ENCODE measurements around the gene RBM33. TPM values are rescaled to one million over a fixed set of nuclear protein-coding genes. Genes with fewer than 3 reads are reported as not detected.

The RBM33 gene
- total and polyA plus RNA-seq, 3 experiments from 2014 or later: 68.5 to 71.6 (median 68.7) TPM

GRCh38 chr7:155763122-155763521 lies 118.7 kb downstream of the RBM33 start:
- H3K4me3 ChIP-seq (ENCODE audit: low read length): peak overlapping the region; percentile 6
- peak overlapping the region in 6 of 7 donors; percentile 59 to 92 (median 80) for H3K4me3 Mint-ChIP-seq
- DNase-seq: no peak
- CTCF ChIA-PET: interaction anchor here (1.3 to 2.1 kb wide), 4 partner anchors 11 to 166 kb away, joined by 3 to 9 read pairs (median 4); no protein-coding TSS in a partner anchor
- H3K27me3 ChIP-seq (ENCODE audit: insufficient read depth, low read length, poor library complexity, severe bottlenecking): no peaks in the 10 kb centered on the region
- H3K27ac ChIP-seq (ENCODE audit: low read depth, low read length): no peak overlapping the region
- POLR2A ChIA-PET: no interaction called here
- H3K27me3 Mint-ChIP-seq: peaks cover 0 to 1% of the 10 kb centered on the region in 2 donors
- peaks cover 0 to 70% (median 11%) of the 10 kb centered on the region in 3 donors for H3K36me3 Mint-ChIP-seq
- H3K9me3 ChIP-seq (ENCODE audit: low read length): no peaks in the 10 kb centered on the region
- no peaks in the 10 kb centered on the region for H3K9me3 Mint-ChIP-seq
- H3K4me1 ChIP-seq (ENCODE audit: insufficient read depth, low read length): peaks cover 30% of the 10 kb centered on the region
- peaks cover 49 to 70% (median 56%) of the 10 kb centered on the region in 3 donors for H3K4me1 Mint-ChIP-seq
- peak overlapping the region; percentile 86 to 96 (median 93) for H3K27ac Mint-ChIP-seq
- H3K36me3 ChIP-seq (ENCODE audit: insufficient read depth, low read length): peaks cover 36% of the 10 kb centered on the region

- CTCF ChIA-PET: interaction anchor here (1.3 to 1.8 kb wide), 2 partner anchors 165 to 167 kb away, joined by 3 to 9 read pairs; no protein-coding TSS in a partner anchor
- POLR2A ChIA-PET: no interaction called here
- no peaks in the 10 kb centered on the region for H3K9me3 ChIP-seq (ENCODE audit: low read length)
- Mint-ChIP-seq H3K4me3 (peak overlapping the region; percentile 49 to 92 (median 79)), H3K4me1 (peaks cover 49 to 67% (median 59%) of the 10 kb centered on the region in 3 donors), H3K27ac (peak overlapping the region; percentile 86 to 96 (median 93)), H3K27me3 (peaks cover 0 to 1% of the 10 kb centered on the region in 2 donors), H3K36me3 (peaks cover 0 to 70% (median 12%) of the 10 kb centered on the region in 3 donors), H3K9me3 (no peaks in the 10 kb centered on the region)
- no peaks in the 10 kb centered on the region for H3K27me3 ChIP-seq (ENCODE audit: insufficient read depth, low read length, poor library complexity, severe bottlenecking)
- H3K36me3 ChIP-seq (ENCODE audit: insufficient read depth, low read length): peaks cover 40% of the 10 kb centered on the region
- H3K27ac ChIP-seq (ENCODE audit: low read depth, low read length): peak overlapping the region; percentile 60
- peak overlapping the region; percentile 6 for H3K4me3 ChIP-seq (ENCODE audit: low read length)
- DNase-seq: peak; percentile 42 to 65 (median 55)
- H3K4me1 ChIP-seq (ENCODE audit: insufficient read depth, low read length): peaks cover 30% of the 10 kb centered on the region
Observed at GRCh38 chr7:155763691-155764437, 119.4 kb downstream of the RBM33 start.

- Mint-ChIP-seq H3K36me3 (peaks cover 0 to 72% (median 11%) of the 10 kb centered on the region in 3 donors), H3K27me3 (peaks cover 0 to 1% of the 10 kb centered on the region in 2 donors), H3K4me3 (peak overlapping the region; percentile 49 to 92 (median 79)), H3K4me1 (peaks cover 48 to 65% (median 59%) of the 10 kb centered on the region in 3 donors), H3K9me3 (no peaks in the 10 kb centered on the region), H3K27ac (peak overlapping the region; percentile 86 to 96 (median 93))
- peaks cover 46% of the 10 kb centered on the region for H3K36me3 ChIP-seq (ENCODE audit: insufficient read depth, low read length)
- CTCF ChIA-PET: interaction anchor here (1.8 kb wide), 1 partner anchor 166 kb away, joined by 9 read pairs; no protein-coding TSS in a partner anchor
- POLR2A ChIA-PET: no interaction called here
- no peak overlapping the region for H3K4me3 ChIP-seq (ENCODE audit: low read length)
- no peaks in the 10 kb centered on the region for H3K27me3 ChIP-seq (ENCODE audit: insufficient read depth, low read length, poor library complexity, severe bottlenecking)
- H3K27ac ChIP-seq (ENCODE audit: low read depth, low read length): peak overlapping the region; percentile 60
- peak in 4 of 5 donors; percentile 11 to 51 (median 41) for DNase-seq
- H3K4me1 ChIP-seq (ENCODE audit: insufficient read depth, low read length): peaks cover 30% of the 10 kb centered on the region
- H3K9me3 ChIP-seq (ENCODE audit: low read length): no peaks in the 10 kb centered on the region
Observed at GRCh38 chr7:155764438-155764793, 120.0 kb downstream of the RBM33 start.

DNA sequence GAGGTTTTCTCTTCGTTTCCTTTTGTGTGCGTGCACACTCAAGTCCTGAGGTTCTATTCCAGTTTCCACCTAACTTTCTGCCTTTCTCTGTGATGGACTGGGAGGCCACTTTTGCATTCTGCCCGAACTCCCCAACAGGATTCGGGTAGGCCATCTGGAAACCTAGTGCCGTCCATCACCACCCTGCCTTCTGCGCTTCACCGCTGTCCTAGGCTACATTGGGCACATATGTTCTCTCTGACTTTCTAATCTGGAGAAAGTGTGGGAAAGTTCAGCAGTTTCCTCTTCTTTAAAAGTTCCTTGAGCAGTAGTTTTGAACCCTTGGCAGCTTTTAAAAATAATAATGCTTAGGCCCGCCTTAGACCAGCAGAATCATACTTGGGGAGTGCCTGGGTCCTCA lies 121.0 kb downstream of the RBM33 start:
- peaks cover 43 to 55% (median 51%) of the 10 kb centered on the region in 3 donors for H3K4me1 Mint-ChIP-seq
- Histone ChIP-seq H3K4me3 (ENCODE audit: low read length) (no peak overlapping the region), H3K27ac (ENCODE audit: low read depth, low read length) (no peak overlapping the region), H3K9me3 (ENCODE audit: low read length) (no peaks in the 10 kb centered on the region), H3K4me1 (ENCODE audit: insufficient read depth, low read length) (peaks cover 30% of the 10 kb centered on the region), H3K27me3 (ENCODE audit: insufficient read depth, low read length, poor library complexity, severe bottlenecking) (no peaks in the 10 kb centered on the region), H3K36me3 (ENCODE audit: insufficient read depth, low read length) (peaks cover 56% of the 10 kb centered on the region)
- no peaks in the 10 kb centered on the region for H3K9me3 Mint-ChIP-seq
- POLR2A ChIA-PET: no interaction called here
- CTCF ChIA-PET: interaction anchor here (0.9 to 6.5 kb wide), 5 partner anchors 8 to 838 kb away, joined by 3 to 88 read pairs (median 9); no protein-coding TSS in a partner anchor
- H3K4me3 Mint-ChIP-seq: no peak overlapping the region
- peaks cover 0 to 1% of the 10 kb centered on the region in 2 donors for H3K27me3 Mint-ChIP-seq
- peak overlapping the region in 3 of 8 donors; percentile 8 to 74 (median 66) for H3K27ac Mint-ChIP-seq
- no peak for DNase-seq
- peaks cover 0 to 74% (median 15%) of the 10 kb centered on the region in 3 donors for H3K36me3 Mint-ChIP-seq

DNA sequence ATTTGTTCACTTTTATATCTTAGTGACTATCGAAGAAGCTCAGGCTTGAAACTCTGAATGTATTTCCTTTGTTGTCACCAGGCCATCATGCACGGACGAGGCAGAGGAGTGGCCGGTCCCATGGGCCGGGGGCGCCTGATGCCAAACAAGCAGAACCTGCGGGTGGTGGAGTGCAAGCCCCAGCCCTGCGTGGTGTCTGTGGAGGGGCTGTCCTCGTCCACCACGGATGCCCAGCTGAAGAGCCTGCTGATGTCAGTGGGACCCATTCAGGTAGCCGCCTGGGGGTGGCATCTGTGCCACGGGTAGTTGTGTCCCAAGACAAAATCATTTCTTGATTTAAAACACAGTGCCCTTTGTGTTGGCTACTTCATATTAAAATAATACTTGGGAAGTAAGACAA lies 121.9 kb downstream of the RBM33 start:
- Mint-ChIP-seq H3K4me3 (no peak overlapping the region), H3K27me3 (no peaks in the 10 kb centered on the region), H3K27ac (peak overlapping the region in 1 of 8 donors; percentile 38), H3K4me1 (peaks cover 40 to 47% (median 42%) of the 10 kb centered on the region in 3 donors), H3K9me3 (no peaks in the 10 kb centered on the region), H3K36me3 (peaks cover 0 to 79% (median 15%) of the 10 kb centered on the region in 3 donors)
- Histone ChIP-seq H3K9me3 (ENCODE audit: low read length) (no peaks in the 10 kb centered on the region), H3K27ac (ENCODE audit: low read depth, low read length) (no peak overlapping the region), H3K36me3 (ENCODE audit: insufficient read depth, low read length) (peaks cover 65% of the 10 kb centered on the region), H3K4me3 (ENCODE audit: low read length) (no peak overlapping the region), H3K4me1 (ENCODE audit: insufficient read depth, low read length) (peaks cover 30% of the 10 kb centered on the region), H3K27me3 (ENCODE audit: insufficient read depth, low read length, poor library complexity, severe bottlenecking) (no peaks in the 10 kb centered on the region)
- no peak for DNase-seq
- ChIA-PET CTCF (interaction anchor here (0.9 to 6.5 kb wide), 7 partner anchors 9 to 839 kb away, joined by 3 to 88 read pairs (median 6); no protein-coding TSS in a partner anchor), POLR2A (no interaction called here)

GRCh38 chr7:155766966-155767916 lies 122.8 kb downstream of the RBM33 start:
- H3K36me3 ChIP-seq (ENCODE audit: insufficient read depth, low read length): peaks cover 71% of the 10 kb centered on the region
- CTCF ChIA-PET: interaction anchor here (0.5 to 6.5 kb wide), 14 partner anchors 9 to 464 kb away, joined by 3 to 88 read pairs (median 4); no protein-coding TSS in a partner anchor
- DNase-seq: no peak
- H3K27me3 Mint-ChIP-seq: no peaks in the 10 kb centered on the region
- no peak overlapping the region for H3K27ac ChIP-seq (ENCODE audit: low read depth, low read length)
- peaks cover 33 to 39% (median 34%) of the 10 kb centered on the region in 3 donors for H3K4me1 Mint-ChIP-seq
- H3K36me3 Mint-ChIP-seq: peaks cover 0 to 81% (median 15%) of the 10 kb centered on the region in 3 donors
- peak overlapping the region in 1 of 7 donors; percentile 61 for H3K4me3 Mint-ChIP-seq
- H3K4me1 ChIP-seq (ENCODE audit: insufficient read depth, low read length): peaks cover 28% of the 10 kb centered on the region
- H3K27ac Mint-ChIP-seq: peak overlapping the region in 1 of 8 donors; percentile 2
- POLR2A ChIA-PET: no interaction called here
- H3K9me3 Mint-ChIP-seq: no peaks in the 10 kb centered on the region
- H3K27me3 ChIP-seq (ENCODE audit: insufficient read depth, low read length, poor library complexity, severe bottlenecking): no peaks in the 10 kb centered on the region
- H3K9me3 ChIP-seq (ENCODE audit: low read length): no peaks in the 10 kb centered on the region
- no peak overlapping the region for H3K4me3 ChIP-seq (ENCODE audit: low read length)

DNA sequence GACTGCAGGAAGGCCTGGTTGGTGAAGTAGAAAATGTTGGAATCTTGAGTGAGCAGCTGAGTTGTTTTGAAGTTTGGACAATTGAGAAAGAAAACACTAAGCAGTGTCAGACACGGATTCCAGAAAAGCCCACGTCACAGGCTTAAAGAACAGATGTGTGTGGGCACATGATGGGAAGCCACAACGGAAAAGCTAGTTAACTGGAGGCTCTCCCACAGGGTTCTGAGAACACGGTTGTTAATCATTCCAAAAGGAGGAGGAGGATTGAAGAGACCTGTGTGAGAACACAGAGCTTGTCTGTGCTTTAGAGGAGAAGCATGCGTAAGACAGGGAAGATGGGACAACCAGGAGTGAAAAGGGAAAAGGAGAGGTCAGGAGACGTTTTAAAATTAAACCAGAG lies 125.2 kb downstream of the RBM33 start:
- CTCF ChIA-PET: interaction anchor here (6.5 kb wide), 1 partner anchor 172 kb away, joined by 88 read pairs; no protein-coding TSS in a partner anchor
- no peak overlapping the region for H3K27ac ChIP-seq (ENCODE audit: low read depth, low read length)
- Mint-ChIP-seq H3K27ac (peak overlapping the region in 3 of 8 donors; percentile 27 to 93 (median 64)), H3K4me3 (no peak overlapping the region), H3K36me3 (peaks cover 0 to 96% (median 13%) of the 10 kb centered on the region in 3 donors), H3K27me3 (no peaks in the 10 kb centered on the region), H3K4me1 (peaks cover 9 to 14% (median 9%) of the 10 kb centered on the region in 3 donors), H3K9me3 (no peaks in the 10 kb centered on the region)
- DNase-seq: no peak
- H3K9me3 ChIP-seq (ENCODE audit: low read length): no peaks in the 10 kb centered on the region
- peaks cover 3% of the 10 kb centered on the region for H3K4me1 ChIP-seq (ENCODE audit: insufficient read depth, low read length)
- POLR2A ChIA-PET: interaction anchor here (0.6 kb wide), 1 partner anchor 125 kb away, joined by 4 read pairs; the partner anchor contains the start of gene RBM33
- H3K27me3 ChIP-seq (ENCODE audit: insufficient read depth, low read length, poor library complexity, severe bottlenecking): no peaks in the 10 kb centered on the region
- peaks cover 82% of the 10 kb centered on the region for H3K36me3 ChIP-seq (ENCODE audit: insufficient read depth, low read length)
- no peak overlapping the region for H3K4me3 ChIP-seq (ENCODE audit: low read length)

Data from CD8-positive, alpha-beta memory T cell (primary cell).